Amygdala (tissue), 56 donors: Measurements from ENCODE around the gene AURKB.
"Not testable (repeated sequence)": the region's sequence is repeated elsewhere in the genome, so short reads cannot be mapped to it uniquely, and the experiment has no call there.

Source experiments
- DNase-seq, 56 donors: peaks; one replicate each; lab custom pipeline; 2025; lab: John Stamatoyannopoulos, UW

AURKB gene

GRCh38 chr17:8189041-8189710 lies 21.2 kb downstream of the AURKB start:
- DNase-seq = peak in 10 of 56 donors; percentile 25 to 51 (median 36)

GRCh38 chr17:8188263-8188839 lies 22.0 kb downstream of the AURKB start:
- peak in 4 of 56 donors; percentile 17 to 32 (median 22) for DNase-seq

GRCh38 chr17:8187517-8188262 lies 22.7 kb downstream of the AURKB start:
- DNase-seq = peak in 55 of 56 donors; percentile 35 to 91 (median 75)

- peak; percentile 58 to 98 (median 90) for DNase-seq
Observed at GRCh38 chr17:8186787-8187516, 23.4 kb downstream of the AURKB start.

- no peak for DNase-seq
Observed at GRCh38 chr17:8186446-8186786, 24.0 kb downstream of the AURKB start.

GRCh38 chr17:8185582-8186445 lies 24.6 kb downstream of the AURKB start:
- peak; percentile 30 to 90 (median 77) for DNase-seq

- DNase-seq = no peak
Observed at GRCh38 chr17:8176998-8177731, 33.2 kb downstream of the AURKB start.

- DNase-seq = peak in 52 of 56 donors; percentile 22 to 82 (median 60)
Observed at GRCh38 chr17:8176197-8176940, 34.0 kb downstream of the AURKB start, which contains the start of gene TMEM107. Gene TMEM107 (minus strand): TSS chr17:8176380. CDS start chr17:8176286, 94 bp downstream.

- peak in 6 of 56 donors; percentile 34 to 60 (median 52) for DNase-seq
Observed at GRCh38 chr17:8175795-8176196, 34.6 kb downstream of the AURKB start.

GRCh38 chr17:8173871-8174322 lies 36.5 kb downstream of the AURKB start:
- peak in 1 of 56 donors; percentile 23 for DNase-seq

GRCh38 chr17:8173056-8173870 lies 37.1 kb downstream of the AURKB start:
- peak in 50 of 56 donors; percentile 24 to 94 (median 76) for DNase-seq

GRCh38 chr17:8170186-8170585 lies 40.2 kb downstream of the AURKB start:
- DNase-seq = not testable (repeated sequence)

GRCh38 chr17:8167526-8167925 lies 42.8 kb downstream of the AURKB start:
- no peak for DNase-seq

- no peak for DNase-seq
Observed at GRCh38 chr17:8166731-8167130, 43.6 kb downstream of the AURKB start.

- DNase-seq = no peak
Observed at GRCh38 chr17:8164815-8165131, 45.6 kb downstream of the AURKB start.

- DNase-seq = peak in 35 of 56 donors; percentile 16 to 78 (median 45)
Observed at GRCh38 chr17:8163978-8164814, 46.2 kb downstream of the AURKB start.
